Measurements from ENCODE around the gene SKI.

Gene SKI

GRCh38 chr1:2209400-2210083, 18.6 kb upstream of the SKI start:
- no peak for DNase-seq (ENCODE audit: low spot score)

- DNase-seq (ENCODE audit: low spot score): no peak
Measured at GRCh38 chr1:2210084-2210653, 17.9 kb upstream of the SKI start.

GRCh38 chr1:2210786-2211185, 17.3 kb upstream of the SKI start:
- DNase-seq (ENCODE audit: low spot score): no peak

- no peak for DNase-seq (ENCODE audit: low spot score)
Measured at GRCh38 chr1:2212274-2212531, 15.9 kb upstream of the SKI start.

GRCh38 chr1:2212532-2213491, 15.3 kb upstream of the SKI start:
- peak; percentile 94 for DNase-seq (ENCODE audit: low spot score)

GRCh38 chr1:2213576-2214505, 14.3 kb upstream of the SKI start:
- DNase-seq (ENCODE audit: low spot score): peak; percentile 90

GRCh38 chr1:2214541-2215241, 13.4 kb upstream of the SKI start:
- DNase-seq (ENCODE audit: low spot score): no peak

GRCh38 chr1:2215329-2215728, 12.8 kb upstream of the SKI start:
- no peak for DNase-seq (ENCODE audit: low spot score)

GRCh38 chr1:2215909-2216766, 12.0 kb upstream of the SKI start:
- DNase-seq (ENCODE audit: low spot score): no peak

- no peak for DNase-seq (ENCODE audit: low spot score)
Measured at GRCh38 chr1:2216767-2217058, 11.4 kb upstream of the SKI start.

- no peak for DNase-seq (ENCODE audit: low spot score)
Measured at GRCh38 chr1:2221271-2221670, 6.8 kb upstream of the SKI start.

GRCh38 chr1:2224170-2224584, 3.9 kb upstream of the SKI start:
- DNase-seq (ENCODE audit: low spot score): no peak

GRCh38 chr1:2224631-2225428, 3.3 kb upstream of the SKI start:
- DNase-seq (ENCODE audit: low spot score): no peak

- DNase-seq (ENCODE audit: low spot score): no peak
Measured at GRCh38 chr1:2226525-2227345, 1.4 kb upstream of the SKI start.

- peak; percentile 99 for DNase-seq (ENCODE audit: low spot score)
Measured at GRCh38 chr1:2227346-2228156, 568 bp upstream of the SKI start.

- DNase-seq (ENCODE audit: low spot score): no peak
Measured at GRCh38 chr1:2228694-2229036, 546 bp downstream of the SKI start.

- DNase-seq (ENCODE audit: low spot score): no peak
Measured at GRCh38 chr1:2229037-2229864, 1.1 kb downstream of the SKI start.
